Osteoblast (primary cell): ENCODE results near the gene SF3B6. TPM values are rescaled to one million over a fixed set of nuclear protein-coding genes. Genes with fewer than 3 reads are reported as not detected.

Source experiments
- DNase-seq: peaks from one replicate; pipeline ENCODE4 v3.0.0; 2011; ENCODE audit warnings: low spot score, mixed read lengths; ENCODE audit not compliant: insufficient read length; ENCODE audit errors: missing footprints
- H2AFZ ChIP-seq: 2 replicates; pipeline ENCODE4 v1.6.0; 2011; ENCODE audit warnings: mild to moderate bottlenecking, low read length
- H3K27ac ChIP-seq: 2 replicates; pipeline ENCODE4 v1.5.1; 2011; ENCODE audit warnings: mild to moderate bottlenecking, low read depth, low read length, moderate library complexity
- H3K27me3 ChIP-seq: 2 replicates; pipeline ENCODE4 v1.6.0; 2012; ENCODE audit warnings: mild to moderate bottlenecking, control low read depth, inconsistent platforms, low read length, moderate library complexity; ENCODE audit not compliant: insufficient read depth
- H3K36me3 ChIP-seq: 2 replicates; pipeline ENCODE4 v1.5.1; 2011; ENCODE audit warnings: mild to moderate bottlenecking, low read length, control low read depth, moderate library complexity; ENCODE audit not compliant: insufficient read depth
- H3K4me1 ChIP-seq: 2 replicates; pipeline ENCODE4 v1.5.1; 2011; ENCODE audit warnings: mild to moderate bottlenecking, low read length, control low read depth, moderate library complexity; ENCODE audit not compliant: insufficient read depth
- H3K4me2 ChIP-seq: 2 replicates; pipeline ENCODE4 v1.6.0; 2011; ENCODE audit warnings: mild to moderate bottlenecking, low read length; ENCODE audit not compliant: insufficient read depth
- H3K4me3 ChIP-seq: fragments of 200-600 bp; sonication (generic); 3 replicates; pipeline ENCODE4 v1.5.1; 2012; ENCODE audit warnings: mild to moderate bottlenecking, low read length, inconsistent platforms; ENCODE audit not compliant: insufficient read depth
- H3K79me2 ChIP-seq: 2 replicates; pipeline ENCODE4 v1.6.0; 2012; ENCODE audit warnings: mild to moderate bottlenecking, low read length, control low read depth, inconsistent platforms; ENCODE audit not compliant: insufficient read depth
- H3K9me3 ChIP-seq: 2 replicates; pipeline ENCODE4 v1.5.1; 2011; ENCODE audit warnings: low read depth, low read length, control low read depth
- H4K20me1 ChIP-seq: 2 replicates; pipeline ENCODE4 v1.6.0; 2012; ENCODE audit warnings: mild to moderate bottlenecking, low read length, control low read depth; ENCODE audit not compliant: insufficient read depth
- total RNA-seq: library from RNA; depleted of rRNA; stranded (reverse); fragments of >200 nt; gene quantifications from 2 replicates; pipeline ENCODE4 v1.2.3, GENCODE V29; 2012
- TF ChIP-seq, protein P1 (sequence below): IDR thresholded peaks from 2 replicates; pipeline ENCODE4 v1.5.1; 2011; ENCODE audit warnings: mild to moderate bottlenecking, low read depth, low read length, moderate library complexity; ENCODE audit errors: extremely low read depth

Gene SF3B6, protein sequence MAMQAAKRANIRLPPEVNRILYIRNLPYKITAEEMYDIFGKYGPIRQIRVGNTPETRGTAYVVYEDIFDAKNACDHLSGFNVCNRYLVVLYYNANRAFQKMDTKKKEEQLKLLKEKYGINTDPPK
- total RNA-seq = 96.6 and 109 TPM in 2 replicates

DNA sequence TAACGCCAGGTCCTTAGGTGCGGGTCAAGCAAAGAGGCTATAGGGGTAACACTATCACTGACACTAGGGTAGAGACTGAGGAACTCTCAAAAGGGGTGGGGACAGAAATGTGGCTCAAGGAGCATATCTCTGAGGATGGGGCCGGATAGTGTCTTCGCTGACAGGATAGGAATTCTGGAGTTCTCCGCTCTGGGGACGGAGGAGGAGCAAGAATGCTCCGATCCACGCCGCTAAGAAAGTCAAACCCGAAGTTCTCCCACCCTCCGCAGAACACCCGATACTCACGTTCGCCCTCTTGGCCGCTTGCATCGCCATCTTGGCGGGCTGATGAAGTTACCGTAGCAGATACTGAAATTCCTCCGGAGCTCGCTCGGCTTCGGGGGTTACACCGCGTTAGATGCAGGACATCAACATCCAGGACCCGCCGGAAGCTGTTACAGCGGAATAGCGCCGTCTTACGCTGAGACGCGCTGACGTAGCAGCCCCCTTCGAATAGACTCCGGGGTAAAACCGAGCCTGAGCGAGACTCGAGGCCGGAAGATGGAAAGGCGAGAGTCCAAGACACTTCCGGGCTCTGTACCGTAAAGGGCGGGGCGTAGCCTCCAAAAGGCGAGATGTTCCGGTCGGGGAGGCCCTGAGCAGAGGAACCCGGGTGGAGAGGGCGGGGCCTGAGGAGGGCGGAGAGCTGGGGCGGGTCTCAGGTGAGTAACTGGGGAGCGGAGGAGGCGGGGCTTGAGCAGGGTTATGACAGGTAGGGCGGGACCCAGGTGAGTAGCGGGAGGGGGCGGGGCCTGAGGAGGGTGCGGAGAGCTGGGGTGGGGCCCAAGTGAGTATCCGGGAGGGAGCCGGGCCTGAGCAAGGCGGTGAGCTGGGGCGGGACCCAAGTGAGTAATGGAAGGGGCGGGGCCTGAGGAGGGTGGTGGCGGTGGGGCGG is at the start of gene SF3B6:
Gene SF3B6, minus strand, starts transcription at position 412 of the 934 bp plus-strand sequence. Its CDS starts 97 bp downstream, at position 315.
- peak within 1 kb of the TSS; percentile 98 for H2AFZ ChIP-seq
- peak within 1 kb of the TSS; percentile 87 for H3K4me3 ChIP-seq
- H4K20me1 ChIP-seq = peaks cover 7% of the 10 kb centered on the region
- peak; percentile 97 for DNase-seq
- H3K4me1 ChIP-seq = peaks cover 5% of the 10 kb centered on the region
- no peaks in the 10 kb centered on the region for H3K27me3 ChIP-seq
- H3K79me2 ChIP-seq = peaks cover 38% of the 10 kb centered on the region
- peak within 1 kb of the TSS; percentile 81 for H3K27ac ChIP-seq
- TF ChIP-seq, protein P1, sequence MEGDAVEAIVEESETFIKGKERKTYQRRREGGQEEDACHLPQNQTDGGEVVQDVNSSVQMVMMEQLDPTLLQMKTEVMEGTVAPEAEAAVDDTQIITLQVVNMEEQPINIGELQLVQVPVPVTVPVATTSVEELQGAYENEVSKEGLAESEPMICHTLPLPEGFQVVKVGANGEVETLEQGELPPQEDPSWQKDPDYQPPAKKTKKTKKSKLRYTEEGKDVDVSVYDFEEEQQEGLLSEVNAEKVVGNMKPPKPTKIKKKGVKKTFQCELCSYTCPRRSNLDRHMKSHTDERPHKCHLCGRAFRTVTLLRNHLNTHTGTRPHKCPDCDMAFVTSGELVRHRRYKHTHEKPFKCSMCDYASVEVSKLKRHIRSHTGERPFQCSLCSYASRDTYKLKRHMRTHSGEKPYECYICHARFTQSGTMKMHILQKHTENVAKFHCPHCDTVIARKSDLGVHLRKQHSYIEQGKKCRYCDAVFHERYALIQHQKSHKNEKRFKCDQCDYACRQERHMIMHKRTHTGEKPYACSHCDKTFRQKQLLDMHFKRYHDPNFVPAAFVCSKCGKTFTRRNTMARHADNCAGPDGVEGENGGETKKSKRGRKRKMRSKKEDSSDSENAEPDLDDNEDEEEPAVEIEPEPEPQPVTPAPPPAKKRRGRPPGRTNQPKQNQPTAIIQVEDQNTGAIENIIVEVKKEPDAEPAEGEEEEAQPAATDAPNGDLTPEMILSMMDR = no peak
- H3K4me2 ChIP-seq = peak within 1 kb of the TSS; percentile 74
- H3K36me3 ChIP-seq = peaks cover 26% of the 10 kb centered on the region
- no peaks in the 10 kb centered on the region for H3K9me3 ChIP-seq

DNA sequence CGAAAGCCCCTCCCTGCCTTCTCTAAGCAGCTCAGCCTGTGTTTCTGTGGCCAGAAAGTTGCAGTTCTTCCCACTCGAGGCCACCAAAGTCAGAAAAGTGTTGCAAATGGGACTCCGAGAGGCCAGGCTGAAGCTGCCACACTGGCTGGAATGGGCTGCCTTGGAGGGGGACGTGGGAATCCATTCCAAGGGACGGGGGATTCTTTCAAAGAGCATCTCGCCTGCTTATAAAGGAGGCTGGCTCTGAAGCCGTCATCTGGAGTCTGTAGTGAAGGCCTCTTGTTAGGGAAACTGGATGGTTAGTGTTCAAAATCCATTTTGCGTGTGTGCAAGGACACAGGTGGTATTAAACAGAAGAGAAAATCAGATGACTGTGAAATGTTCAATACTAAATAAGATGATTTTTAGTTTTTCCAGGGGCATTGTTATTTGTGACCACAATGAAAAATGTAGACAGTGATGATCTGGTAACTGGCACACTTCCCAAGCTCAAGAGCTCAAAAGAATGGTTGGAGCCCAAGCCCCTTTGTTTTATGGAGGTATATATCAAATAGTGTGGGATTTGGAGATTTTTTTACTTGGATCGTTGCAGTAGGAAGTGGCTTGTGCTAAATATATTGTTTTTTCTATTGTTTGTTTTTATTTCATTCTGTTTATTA is 47.9 kb upstream of the SF3B6 start:
- Histone ChIP-seq H3K4me2 (peak overlapping the region; percentile 89), H4K20me1 (no peaks in the 10 kb centered on the region), H3K9me3 (no peaks in the 10 kb centered on the region), H3K4me1 (peaks cover 14% of the 10 kb centered on the region), H2AFZ (peak overlapping the region; percentile 96), H3K36me3 (no peaks in the 10 kb centered on the region), H3K4me3 (peak overlapping the region; percentile 87), H3K27ac (peak overlapping the region; percentile 87), H3K79me2 (peaks cover 7% of the 10 kb centered on the region), H3K27me3 (no peaks in the 10 kb centered on the region)
- peak; percentile 79 for DNase-seq
- TF ChIP-seq, protein P1 = no peak

GRCh38 chr2:24123195-24123921 is 47.2 kb upstream of the SF3B6 start, which contains the start of the genes FAM228B and PFN4:
TSS of gene FAM228B (plus strand) at chr2:24123469. CDS start at chr2:24124362, 893 bp downstream.
TSS of gene PFN4 (minus strand) at chr2:24123334. CDS start at chr2:24122535, 799 bp downstream.
- H3K27me3 ChIP-seq = no peaks in the 10 kb centered on the region
- peaks cover 7% of the 10 kb centered on the region for H3K79me2 ChIP-seq
- DNase-seq = peak; percentile 96

More at GRCh38 chr2:24123195-24123921, 47.2 kb upstream of the SF3B6 start, which contains the start of the genes FAM228B and PFN4:
- H3K27ac ChIP-seq = peak within 1 kb of the TSS; percentile 87
- H2AFZ ChIP-seq = peak within 1 kb of the TSS; percentile 96
- H3K36me3 ChIP-seq = no peaks in the 10 kb centered on the region
- TF ChIP-seq, protein P1 = no peak
- peak within 1 kb of the TSS; percentile 87 for H3K4me3 ChIP-seq
- H3K4me1 ChIP-seq = peaks cover 14% of the 10 kb centered on the region
- H3K9me3 ChIP-seq = no peaks in the 10 kb centered on the region
- no peaks in the 10 kb centered on the region for H4K20me1 ChIP-seq
- peak within 1 kb of the TSS; percentile 89 for H3K4me2 ChIP-seq
